Fibroblast of the aortic adventitia (primary cell): ENCODE data around the gene RIPPLY3. TPM values are rescaled to one million over a fixed set of nuclear protein-coding genes. Genes with fewer than 3 reads are reported as not detected.
"Not testable (repeated sequence)": the region's sequence is repeated elsewhere in the genome, so short reads cannot be mapped to it uniquely, and the experiment has no call there.

Source experiments
- DNase-seq: peaks from one replicate; pipeline ENCODE4 v3.0.0-alpha.2; 2010; ENCODE audit warnings: low read depth
- H3K4me3 ChIP-seq: 2 replicates; pipeline ENCODE4 v1.5.1; 2011; ENCODE audit warnings: low read depth, mild to moderate bottlenecking, control low read depth, low read length, moderate library complexity
- CTCF ChIP-seq: IDR thresholded peaks from 2 replicates; pipeline ENCODE4 v1.5.1; 2011; ENCODE audit warnings: mild to moderate bottlenecking, low read length, control low read depth, inconsistent platforms; ENCODE audit not compliant: insufficient read depth
- total RNA-seq: library from RNA; depleted of rRNA; stranded (reverse); fragments of >200 nt; gene quantifications from 2 replicates; pipeline ENCODE4 v1.2.3, GENCODE V29; 2012; ENCODE audit warnings: low replicate concordance

Gene RIPPLY3
- total RNA-seq, 1 donor = not detected

DNA sequence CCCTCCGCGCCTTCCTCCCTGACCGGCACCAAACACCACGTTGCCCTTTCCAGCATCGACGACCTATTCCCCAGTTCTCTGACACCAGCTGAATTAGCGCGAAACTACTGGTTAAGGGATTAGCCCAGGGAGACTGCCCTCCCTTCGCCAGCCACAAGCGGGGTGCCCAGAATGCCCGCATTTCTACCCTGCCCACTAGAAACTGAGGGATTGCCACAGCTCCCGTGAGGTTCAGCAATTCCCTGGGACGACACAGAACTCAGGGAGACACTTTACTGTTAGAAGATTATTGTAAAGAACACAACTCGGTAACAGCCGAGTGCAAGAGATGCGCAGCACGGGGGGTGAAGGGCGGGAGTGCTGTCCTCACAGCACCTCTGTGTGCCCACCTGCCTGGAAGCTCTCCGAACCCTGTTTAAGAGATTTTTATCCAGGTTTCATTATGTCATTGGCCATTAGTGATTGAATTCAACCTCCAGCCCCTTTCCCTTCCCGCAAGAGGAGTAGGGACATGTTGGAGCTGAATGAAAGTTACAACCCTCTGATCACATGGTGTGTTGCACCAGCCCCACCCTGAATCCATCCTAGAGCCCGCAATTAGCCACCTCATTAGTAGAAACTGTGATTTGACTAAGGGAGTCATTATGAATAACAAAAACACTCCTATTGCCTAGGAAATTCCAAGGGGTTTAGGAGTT is 15.8 kb upstream of the RIPPLY3 start:
- TF ChIP-seq CTCF = no peak
- DNase-seq = no peak
- H3K4me3 ChIP-seq = peak overlapping the region; percentile 70

- TF ChIP-seq CTCF = no peak
- DNase-seq = no peak
- H3K4me3 ChIP-seq = no peak overlapping the region
Observed at GRCh38 chr21:36992671-36993070, 13.8 kb upstream of the RIPPLY3 start.

DNA sequence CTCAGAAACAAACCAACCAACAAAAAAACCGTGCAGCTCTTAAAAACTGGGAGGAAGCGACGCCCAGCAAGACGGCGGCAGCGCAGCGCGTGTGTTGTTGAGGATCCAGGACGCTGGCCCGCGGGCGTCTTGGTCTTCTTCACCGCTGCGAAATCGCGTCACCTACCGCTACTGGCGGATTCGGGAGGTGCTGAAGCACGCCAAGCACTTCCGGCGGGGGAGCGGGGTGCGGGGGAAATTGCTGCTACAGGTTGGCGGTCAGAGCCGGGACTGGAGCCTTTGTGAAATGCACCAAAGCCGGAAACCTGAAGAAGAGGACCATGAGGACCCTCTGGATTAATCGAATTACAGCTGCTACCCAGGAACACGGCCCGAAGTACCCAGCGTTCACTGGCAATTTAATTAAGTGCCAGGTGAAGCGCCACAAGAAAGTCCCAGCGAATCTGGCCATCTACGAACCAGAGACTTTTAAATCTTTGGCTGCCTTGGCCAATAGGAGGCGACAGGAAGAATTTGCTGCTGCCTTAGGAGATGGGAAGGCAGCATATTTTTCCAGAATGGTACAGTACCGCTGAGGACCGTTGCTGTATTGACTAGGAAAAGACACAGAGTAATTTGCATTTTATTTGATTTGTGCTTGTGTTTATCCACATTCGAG is 11.9 kb upstream of the RIPPLY3 start:
- TF ChIP-seq CTCF = peak; percentile 2
- no peak for DNase-seq
- H3K4me3 ChIP-seq = no peak overlapping the region

DNA sequence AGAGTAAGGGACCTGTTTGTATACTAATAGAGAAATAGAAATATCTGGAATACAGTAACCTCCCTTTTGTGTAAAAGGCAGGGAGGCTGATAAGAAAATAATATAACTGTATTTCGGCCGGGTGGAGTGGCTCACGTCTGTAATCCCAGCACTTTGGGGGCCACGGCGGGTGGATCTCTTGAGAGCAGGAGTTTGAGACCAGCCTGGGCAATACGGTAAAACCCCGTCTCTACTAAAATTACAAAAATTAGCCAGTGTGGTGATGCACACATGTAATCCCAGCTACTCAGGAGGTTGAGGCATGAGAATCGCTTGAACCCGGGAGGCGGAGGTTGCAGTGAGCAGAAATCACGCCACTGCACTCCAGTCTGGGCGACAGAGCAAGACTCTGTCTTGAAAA is 11.2 kb upstream of the RIPPLY3 start:
- DNase-seq, H3K4me3 ChIP-seq: not testable (repeated sequence)

DNA sequence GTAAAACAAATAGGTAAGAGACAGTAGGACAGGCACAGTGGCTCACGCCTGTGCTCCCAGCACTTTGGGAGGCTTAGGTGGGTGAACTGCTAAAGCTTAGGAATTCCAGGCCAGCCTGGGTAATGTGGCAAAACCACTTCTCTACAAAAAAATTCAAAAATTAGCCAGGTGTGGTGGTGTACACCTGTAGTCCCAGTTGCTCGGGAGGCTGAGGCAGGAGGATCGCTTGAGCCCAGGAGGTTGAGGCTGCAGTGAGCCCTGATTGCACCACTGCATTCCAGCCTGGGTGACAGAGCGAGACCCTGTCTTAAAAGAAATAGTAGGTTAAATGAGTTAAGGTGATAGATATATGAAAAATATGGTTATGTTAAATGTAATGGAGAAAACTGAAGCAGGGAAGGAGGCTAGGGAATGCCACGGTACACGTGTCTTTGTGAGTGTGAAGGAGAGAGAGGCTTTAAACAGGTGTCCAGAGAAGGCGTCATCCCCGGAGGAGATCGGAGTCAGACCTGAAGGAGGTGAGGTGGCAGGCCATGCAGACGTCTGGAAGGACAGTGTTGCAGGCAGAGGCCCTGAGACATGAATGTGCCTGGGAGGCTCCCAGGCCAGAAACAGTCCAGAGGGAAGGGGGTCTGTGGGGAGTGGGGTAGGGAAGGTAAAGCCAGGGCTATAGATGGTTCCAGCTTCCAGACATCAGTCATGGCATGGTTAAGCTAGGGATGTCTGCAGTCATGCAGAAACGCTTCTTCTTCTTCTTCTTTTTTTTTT is 7.2 kb upstream of the RIPPLY3 start:
- H3K4me3 ChIP-seq = no peak overlapping the region
- no peak for TF ChIP-seq CTCF
- no peak for DNase-seq

DNA sequence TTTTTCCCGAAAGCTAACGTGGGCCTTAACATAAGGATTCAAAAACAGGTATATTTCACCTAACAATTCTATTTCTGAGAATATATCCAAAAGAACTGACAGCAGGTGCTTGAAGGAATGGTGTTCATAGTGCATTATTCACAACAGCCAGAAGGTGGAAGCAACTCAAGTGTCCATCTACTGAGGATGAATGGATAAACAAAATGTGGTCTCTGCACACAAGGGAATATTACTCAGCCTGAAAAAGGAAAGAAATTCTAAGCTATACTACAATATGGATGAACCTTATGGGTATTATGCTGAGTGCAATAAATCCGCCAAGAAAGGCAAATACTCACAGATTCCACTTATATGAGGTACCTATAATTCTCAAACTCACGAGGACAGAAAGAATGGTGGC is 6.1 kb upstream of the RIPPLY3 start:
- no peak for TF ChIP-seq CTCF
- no peak overlapping the region for H3K4me3 ChIP-seq
- DNase-seq = no peak

GRCh38 chr21:37001441-37001840 is 5.1 kb upstream of the RIPPLY3 start:
- DNase-seq = no peak
- TF ChIP-seq CTCF = no peak

GRCh38 chr21:37002851-37003250 is 3.7 kb upstream of the RIPPLY3 start:
- DNase-seq, H3K4me3 ChIP-seq: not testable (repeated sequence)

More at GRCh38 chr21:37001441-37001840, 5.1 kb upstream of the RIPPLY3 start:
- H3K4me3 ChIP-seq = no peak overlapping the region

GRCh38 chr21:37003917-37004316 is 2.6 kb upstream of the RIPPLY3 start:
- DNase-seq, H3K4me3 ChIP-seq: not testable (repeated sequence)
